Neural progenitor cell (in vitro differentiated cells): ENCODE measurements around the gene PIGT. TPM values are rescaled to one million over a fixed set of nuclear protein-coding genes. Genes with fewer than 3 reads are reported as not detected.

Source experiments
- DNase-seq: peaks from one replicate; pipeline ENCODE4 v3.0.0-alpha.2; 2016; ENCODE audit warnings: low spot score
- H2AFZ ChIP-seq: fragments of 200-600 bp; sonication (generic); replicated peaks from 2 replicates; pipeline ENCODE4 v1.6.1; 2016; ENCODE audit warnings: antibody characterized with exemption
- H3F3A ChIP-seq: fragments of 200-600 bp; sonication (generic); 2 replicates; pipeline ENCODE4 v1.6.1; 2016; ENCODE audit warnings: antibody characterized with exemption, low read depth
- H3K27ac ChIP-seq: fragments of 200-600 bp; sonication (generic); 2 replicates; pipeline ENCODE4 v1.5.1; 2016; ENCODE audit warnings: mild to moderate bottlenecking
- H3K27me3 ChIP-seq: fragments of 200-600 bp; sonication (generic); 2 replicates; pipeline ENCODE4 v1.6.1; 2016; ENCODE audit warnings: mild to moderate bottlenecking, moderate library complexity
- H3K36me3 ChIP-seq: fragments of 200-600 bp; sonication (generic); 2 replicates; pipeline ENCODE4 v1.5.1; 2016
- H3K4me1 ChIP-seq: fragments of 200-600 bp; sonication (generic); 2 replicates; pipeline ENCODE4 v1.6.1; 2016; ENCODE audit warnings: mixed run types
- H3K4me2 ChIP-seq: fragments of 200-600 bp; sonication (generic); 2 replicates; pipeline ENCODE4 v1.6.1; 2016
- H3K4me3 ChIP-seq: fragments of 200-600 bp; sonication (generic); 2 replicates; pipeline ENCODE4 v1.5.1; 2016
- H3K79me2 ChIP-seq: fragments of 200-600 bp; sonication (generic); 2 replicates; pipeline ENCODE4 v1.6.1; 2016; ENCODE audit warnings: low read depth
- H3K9ac ChIP-seq: fragments of 200-600 bp; sonication (generic); 2 replicates; pipeline ENCODE4 v1.6.1; 2016
- H3K9me3 ChIP-seq: fragments of 200-600 bp; sonication (generic); 2 replicates; pipeline ENCODE4 v1.5.1; 2016; ENCODE audit warnings: low read depth
- H4K20me1 ChIP-seq: fragments of 200-600 bp; sonication (generic); 2 replicates; pipeline ENCODE4 v1.6.1; 2016; ENCODE audit warnings: low read depth
- H3K27ac Mint-ChIP-seq: 3 replicates; pipeline ENCODE4 v1.8.0; 2021; ENCODE audit warnings: mixed read lengths
- H3K27me3 Mint-ChIP-seq: 2 replicates; pipeline ENCODE4 v1.8.0; 2022; ENCODE audit warnings: low read depth, mild to moderate bottlenecking, inconsistent platforms, moderate library complexity, mixed read lengths; ENCODE audit not compliant: insufficient read depth
- H3K36me3 Mint-ChIP-seq: 3 replicates; pipeline ENCODE4 v1.8.0; 2021; ENCODE audit warnings: mixed read lengths
- H3K4me1 Mint-ChIP-seq: 3 replicates; pipeline ENCODE4 v1.8.0; 2021; ENCODE audit warnings: mixed read lengths
- H3K4me3 Mint-ChIP-seq: 3 replicates; pipeline ENCODE4 v1.8.0; 2021; ENCODE audit warnings: mild to moderate bottlenecking, moderate library complexity, mixed read lengths
- H3K9me3 Mint-ChIP-seq: 3 replicates; pipeline ENCODE4 v1.8.0; 2020; ENCODE audit warnings: mixed read lengths
- EZH2 ChIP-seq: fragments of 200-600 bp; sonication (generic); IDR thresholded peaks from 2 replicates; pipeline ENCODE4 v1.6.1; 2017; ENCODE audit warnings: antibody characterized with exemption, mild to moderate bottlenecking, moderate library complexity
- EZH2phosphoT487 ChIP-seq: fragments of 200-600 bp; sonication (generic); IDR thresholded peaks from 2 replicates; pipeline ENCODE4 v1.6.1; 2017; ENCODE audit warnings: antibody characterized with exemption
- total RNA-seq: library from RNA; depleted of rRNA; stranded (reverse); fragments of >200 nt; gene quantifications from 2 replicates; pipeline ENCODE4 v1.2.3, GENCODE V29; 2015; ENCODE audit warnings: low replicate concordance
- TF ChIP-seq, protein P1 (sequence below): fragments of 200-600 bp; sonication (generic); IDR thresholded peaks from 2 replicates; pipeline ENCODE4 v1.5.1; 2017; ENCODE audit warnings: antibody characterized with exemption, mild to moderate bottlenecking

The PIGT gene
- total RNA-seq, 1 donor from 2014 or later, result 24.5 TPM

DNA sequence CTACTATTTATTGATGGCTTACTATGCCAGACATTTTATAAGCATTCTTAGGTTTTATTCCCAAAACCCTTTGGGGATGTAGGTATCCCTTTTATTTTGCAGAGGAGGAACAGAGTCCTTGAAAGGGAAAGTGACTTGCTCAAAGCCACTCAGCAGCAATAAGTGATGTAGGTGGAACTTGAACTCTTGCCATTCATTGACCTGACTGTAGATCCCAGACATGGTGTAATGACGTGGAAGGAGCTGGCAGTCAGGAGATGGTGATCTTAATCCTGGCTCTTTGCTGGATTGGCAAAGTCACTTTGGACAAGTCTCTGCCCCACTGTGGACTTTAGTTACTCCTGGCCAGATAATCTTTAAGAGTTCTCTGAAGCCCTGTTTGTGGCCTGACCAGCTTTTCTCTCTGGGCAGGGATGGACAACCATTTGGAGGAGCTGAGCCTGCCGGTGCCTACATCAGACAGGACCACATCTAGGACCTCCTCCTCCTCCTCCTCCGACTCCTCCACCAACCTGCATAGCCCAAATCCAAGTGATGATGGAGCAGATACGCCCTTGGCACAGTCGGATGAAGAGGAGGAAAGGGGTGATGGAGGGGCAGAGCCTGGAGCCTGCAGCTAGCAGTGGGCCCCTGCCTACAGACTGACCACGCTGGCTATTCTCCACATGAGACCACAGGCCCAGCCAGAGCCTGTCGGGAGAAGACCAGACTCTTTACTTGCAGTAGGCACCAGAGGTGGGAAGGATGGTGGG is 6.2 kb upstream of the PIGT start:
- H3K27me3 ChIP-seq, result peaks cover 43% of the 10 kb centered on the region
- no peaks in the 10 kb centered on the region for H3K9me3 ChIP-seq
- H3K36me3 ChIP-seq, result no peaks in the 10 kb centered on the region
- no peak overlapping the region for H3K27ac ChIP-seq
- Mint-ChIP-seq H3K36me3 (peaks cover 6% of the 10 kb centered on the region), H3K27ac (no peak overlapping the region), H3K9me3 (no peaks in the 10 kb centered on the region), H3K4me3 (no peak overlapping the region), H3K27me3 (peaks cover 5% of the 10 kb centered on the region), H3K4me1 (peaks cover 11% of the 10 kb centered on the region)
- peaks cover 8% of the 10 kb centered on the region for H3F3A ChIP-seq
- TF ChIP-seq, protein P1, sequence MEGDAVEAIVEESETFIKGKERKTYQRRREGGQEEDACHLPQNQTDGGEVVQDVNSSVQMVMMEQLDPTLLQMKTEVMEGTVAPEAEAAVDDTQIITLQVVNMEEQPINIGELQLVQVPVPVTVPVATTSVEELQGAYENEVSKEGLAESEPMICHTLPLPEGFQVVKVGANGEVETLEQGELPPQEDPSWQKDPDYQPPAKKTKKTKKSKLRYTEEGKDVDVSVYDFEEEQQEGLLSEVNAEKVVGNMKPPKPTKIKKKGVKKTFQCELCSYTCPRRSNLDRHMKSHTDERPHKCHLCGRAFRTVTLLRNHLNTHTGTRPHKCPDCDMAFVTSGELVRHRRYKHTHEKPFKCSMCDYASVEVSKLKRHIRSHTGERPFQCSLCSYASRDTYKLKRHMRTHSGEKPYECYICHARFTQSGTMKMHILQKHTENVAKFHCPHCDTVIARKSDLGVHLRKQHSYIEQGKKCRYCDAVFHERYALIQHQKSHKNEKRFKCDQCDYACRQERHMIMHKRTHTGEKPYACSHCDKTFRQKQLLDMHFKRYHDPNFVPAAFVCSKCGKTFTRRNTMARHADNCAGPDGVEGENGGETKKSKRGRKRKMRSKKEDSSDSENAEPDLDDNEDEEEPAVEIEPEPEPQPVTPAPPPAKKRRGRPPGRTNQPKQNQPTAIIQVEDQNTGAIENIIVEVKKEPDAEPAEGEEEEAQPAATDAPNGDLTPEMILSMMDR, result no peak
- TF ChIP-seq EZH2 (no peak), EZH2phosphoT487 (no peak)
- no peak for DNase-seq
- no peak overlapping the region for H3K9ac ChIP-seq
- H3K4me1 ChIP-seq, result no peaks in the 10 kb centered on the region
- no peak overlapping the region for H3K4me2 ChIP-seq
- no peaks in the 10 kb centered on the region for H3K79me2 ChIP-seq
- H4K20me1 ChIP-seq, result no peaks in the 10 kb centered on the region
- H3K4me3 ChIP-seq, result no peak overlapping the region
- no peak overlapping the region for H2AFZ ChIP-seq

GRCh38 chr20:45410887-45411286 is 5.1 kb upstream of the PIGT start:
- H3K27me3 Mint-ChIP-seq, result no peaks in the 10 kb centered on the region

DNA sequence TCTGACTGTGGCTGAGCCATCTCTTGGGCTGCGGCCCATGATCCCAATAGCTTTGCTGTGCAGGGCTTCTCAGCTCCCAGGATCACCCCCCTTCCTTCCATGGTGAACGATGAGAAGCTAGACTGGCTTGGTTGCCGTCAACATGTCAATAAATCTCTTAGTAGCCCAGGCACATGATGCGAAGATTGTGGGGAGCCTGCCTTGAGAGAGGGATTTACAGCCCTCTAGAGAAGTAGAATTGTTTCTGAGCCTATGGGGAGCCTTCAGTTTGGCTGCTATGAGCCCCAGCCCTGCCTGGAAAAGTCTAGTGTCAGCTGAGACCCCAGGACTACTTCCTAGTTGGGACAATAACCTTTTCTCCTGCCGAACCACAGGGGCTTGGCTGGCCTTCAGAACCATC is 3.3 kb upstream of the PIGT start:
- no peaks in the 10 kb centered on the region for H3K9me3 ChIP-seq
- TF ChIP-seq, protein P1, result no peak
- no peak for TF ChIP-seq EZH2
- TF ChIP-seq EZH2phosphoT487, result no peak
- H3K4me1 ChIP-seq, result peaks cover 8% of the 10 kb centered on the region
- no peaks in the 10 kb centered on the region for H3K36me3 ChIP-seq
- H3K27ac ChIP-seq, result no peak overlapping the region
- no peak overlapping the region for H3K4me3 ChIP-seq
- H3K36me3 Mint-ChIP-seq, result peaks cover 6% of the 10 kb centered on the region
- H2AFZ ChIP-seq, result no peak overlapping the region
- no peak overlapping the region for H3K27ac Mint-ChIP-seq
- H3K4me2 ChIP-seq, result no peak overlapping the region
- H3K4me1 Mint-ChIP-seq, result peaks cover 16% of the 10 kb centered on the region
- H4K20me1 ChIP-seq, result no peaks in the 10 kb centered on the region
- H3K79me2 ChIP-seq, result peaks cover 16% of the 10 kb centered on the region
- no peaks in the 10 kb centered on the region for H3K27me3 Mint-ChIP-seq
- H3K27me3 ChIP-seq, result peaks cover 13% of the 10 kb centered on the region
- no peak overlapping the region for H3K9ac ChIP-seq
- no peak for DNase-seq
- H3K9me3 Mint-ChIP-seq, result no peaks in the 10 kb centered on the region
- H3K4me3 Mint-ChIP-seq, result no peak overlapping the region
- H3F3A ChIP-seq, result peaks cover 1% of the 10 kb centered on the region

More at GRCh38 chr20:45410887-45411286, 5.1 kb upstream of the PIGT start:
- H3K36me3 ChIP-seq, result no peaks in the 10 kb centered on the region
- H3K27me3 ChIP-seq, result peaks cover 31% of the 10 kb centered on the region
- H3K4me1 ChIP-seq, result no peaks in the 10 kb centered on the region
- peaks cover 4% of the 10 kb centered on the region for H3F3A ChIP-seq
- H3K79me2 ChIP-seq, result no peaks in the 10 kb centered on the region
- no peak overlapping the region for H3K4me2 ChIP-seq
- no peak overlapping the region for H3K27ac Mint-ChIP-seq
- H3K9me3 ChIP-seq, result no peaks in the 10 kb centered on the region
- H3K4me3 ChIP-seq, result no peak overlapping the region
- no peak overlapping the region for H3K27ac ChIP-seq
- H3K4me1 Mint-ChIP-seq, result peaks cover 17% of the 10 kb centered on the region
- peaks cover 6% of the 10 kb centered on the region for H3K36me3 Mint-ChIP-seq
- DNase-seq, result no peak
- TF ChIP-seq EZH2phosphoT487 (no peak), EZH2 (no peak)
- TF ChIP-seq, protein P1, result no peak
- H2AFZ ChIP-seq, result no peak overlapping the region
- no peaks in the 10 kb centered on the region for H4K20me1 ChIP-seq
- no peaks in the 10 kb centered on the region for H3K9me3 Mint-ChIP-seq
- H3K9ac ChIP-seq, result no peak overlapping the region
- no peak overlapping the region for H3K4me3 Mint-ChIP-seq
